HG03196 (cell line): ENCODE measurements around the gene ZBTB21.

Source experiments
- ATAC-seq: cut with Tn5 transposase; IDR thresholded peaks from one replicate; pipeline ENCODE4 v1.9.1; 2021; ENCODE audit not compliant: unreplicated experiment

The ZBTB21 gene

GRCh38 chr21:42009831-42010506 lies at the start of gene ZBTB21:
Gene ZBTB21, minus strand, starts transcription at chr21:42010360. Its CDS starts 16,265 bp downstream, at chr21:41994095.
- peak; percentile 60 for ATAC-seq

- no peak for ATAC-seq
Observed at GRCh38 chr21:42059721-42060120, 49.6 kb upstream of the ZBTB21 start.

DNA sequence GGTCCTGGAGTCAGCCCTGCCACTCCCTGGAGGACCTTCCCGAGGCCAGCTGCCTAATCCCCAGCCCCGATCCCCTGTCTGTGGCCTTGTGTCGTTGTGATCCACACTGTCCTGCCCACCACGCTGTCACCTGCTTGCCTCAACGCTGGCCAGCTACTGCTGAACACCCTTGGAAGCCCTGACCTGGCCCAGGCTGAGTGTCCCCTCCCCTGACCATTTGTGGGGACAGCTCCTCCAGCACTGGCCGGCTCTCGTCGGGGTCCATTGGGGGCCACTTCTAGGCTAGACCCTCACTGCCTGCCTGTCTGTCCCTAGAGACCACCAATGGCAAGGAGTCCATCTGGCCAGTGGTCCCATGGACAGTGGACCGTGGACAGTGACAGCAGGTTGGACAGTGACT lies 49.0 kb upstream of the ZBTB21 start:
- ATAC-seq = no peak

DNA sequence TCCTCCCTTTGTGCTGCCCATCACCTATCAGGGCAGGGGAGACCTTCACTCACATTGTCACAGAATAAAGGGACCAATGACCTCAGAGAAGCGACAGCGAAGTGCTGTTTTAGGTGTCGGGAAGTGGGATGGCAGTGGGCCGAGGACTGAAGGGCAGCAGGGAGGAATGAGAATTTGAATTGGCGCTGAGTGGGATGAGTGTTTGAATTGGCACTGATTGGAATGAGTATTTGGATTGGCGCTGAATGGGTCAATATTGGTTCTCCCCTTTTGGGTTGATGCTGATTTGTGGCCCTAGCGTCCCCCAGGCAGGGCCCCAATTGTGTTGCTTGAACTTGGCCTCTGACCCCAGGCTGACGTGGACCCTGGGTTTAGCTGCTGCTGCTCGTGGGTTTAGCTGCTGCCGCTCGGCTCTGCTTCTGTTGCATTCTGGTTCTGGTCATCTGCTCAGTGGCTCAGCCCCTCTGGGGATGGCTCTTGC lies 48.5 kb upstream of the ZBTB21 start:
- no peak for ATAC-seq

DNA sequence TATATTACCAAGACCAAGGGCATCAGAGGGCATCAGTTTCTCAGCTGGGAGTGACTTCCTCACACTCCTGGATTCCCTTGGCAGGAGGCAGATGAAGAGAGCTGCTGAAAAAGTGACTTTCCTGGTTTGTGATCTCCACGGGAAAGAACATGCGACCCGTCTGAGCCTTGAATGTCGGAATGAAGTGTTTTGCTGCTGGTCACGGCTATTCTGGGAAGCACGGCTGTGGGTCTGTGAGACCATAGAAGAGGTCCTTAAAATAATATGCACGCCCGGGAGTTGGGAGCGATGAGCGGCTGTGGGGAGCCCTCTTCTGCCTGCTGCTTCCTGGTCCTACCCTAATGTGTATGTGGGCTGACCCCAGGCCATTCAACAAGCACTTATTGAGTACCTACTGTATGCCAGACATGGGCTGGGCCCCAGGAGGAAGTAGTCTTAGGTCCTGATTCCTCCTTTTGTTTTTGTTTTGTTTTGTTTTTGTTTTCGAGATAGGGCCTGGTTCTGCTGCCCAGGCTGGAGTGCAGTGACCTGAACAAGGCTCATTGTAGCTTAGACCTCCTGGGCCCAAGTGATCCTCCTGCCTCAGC lies 47.8 kb upstream of the ZBTB21 start:
- no peak for ATAC-seq

GRCh38 chr21:42056996-42057689 lies 47.0 kb upstream of the ZBTB21 start:
- ATAC-seq = no peak

DNA sequence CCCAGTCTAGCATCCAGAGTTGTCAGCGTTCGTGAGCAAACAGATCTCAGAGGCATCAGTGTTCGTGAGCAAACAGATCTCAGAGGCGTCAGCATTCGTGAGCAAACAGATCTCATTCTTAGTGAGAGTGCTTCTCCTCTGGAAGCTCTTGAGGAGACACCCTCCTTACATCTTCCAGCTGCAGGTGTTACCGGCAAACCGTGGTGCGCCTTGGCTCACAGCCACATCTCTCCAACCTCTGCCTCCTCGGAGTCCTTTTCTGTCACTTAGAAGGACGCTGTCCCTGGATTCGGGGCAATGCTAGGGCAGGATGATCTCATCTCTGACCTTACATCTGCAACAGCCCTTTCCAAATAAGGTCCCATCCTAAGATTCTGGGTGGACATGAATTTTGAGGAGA lies 46.3 kb upstream of the ZBTB21 start:
- ATAC-seq = no peak

DNA sequence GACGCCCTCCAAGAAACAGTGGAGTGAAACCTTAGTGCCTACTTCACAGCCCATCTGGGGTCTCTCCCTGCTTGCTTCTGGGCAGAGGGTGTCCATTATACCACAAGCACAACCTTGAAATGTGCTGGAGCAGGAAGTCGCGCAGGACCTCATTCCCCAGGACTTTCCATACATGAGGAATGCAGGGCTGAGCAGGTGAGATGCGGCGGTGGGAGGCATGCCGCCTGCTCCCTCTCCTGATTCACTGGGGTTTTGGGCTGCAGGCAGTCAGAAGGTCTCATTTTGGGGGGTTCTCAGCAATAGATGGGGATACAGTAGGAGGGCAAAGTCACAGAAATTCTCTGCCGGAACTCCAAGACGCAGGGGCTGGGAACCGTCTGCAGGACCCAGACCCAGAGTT lies 45.3 kb upstream of the ZBTB21 start:
- no peak for ATAC-seq

DNA sequence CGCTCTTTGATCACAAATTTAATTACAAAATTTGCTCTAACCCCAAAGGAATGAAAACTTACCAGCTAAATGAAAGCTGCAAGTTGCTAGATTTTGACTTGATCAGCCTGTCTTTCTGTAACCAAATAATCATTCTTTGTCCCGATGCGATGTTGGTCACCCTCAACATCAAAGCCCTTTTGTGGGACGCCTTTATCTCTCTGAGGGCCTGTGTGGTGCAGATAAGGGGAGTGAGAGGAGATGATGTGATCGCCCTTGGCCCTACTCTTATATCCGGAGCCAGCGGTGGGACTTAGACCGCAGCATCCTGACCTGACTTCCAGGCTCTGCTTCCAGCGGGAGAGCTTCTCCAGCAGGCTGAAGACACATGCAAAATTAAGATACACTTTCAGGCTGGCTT lies 41.6 kb upstream of the ZBTB21 start:
- no peak for ATAC-seq

GRCh38 chr21:42049578-42050430 lies 39.6 kb upstream of the ZBTB21 start:
- no peak for ATAC-seq

DNA sequence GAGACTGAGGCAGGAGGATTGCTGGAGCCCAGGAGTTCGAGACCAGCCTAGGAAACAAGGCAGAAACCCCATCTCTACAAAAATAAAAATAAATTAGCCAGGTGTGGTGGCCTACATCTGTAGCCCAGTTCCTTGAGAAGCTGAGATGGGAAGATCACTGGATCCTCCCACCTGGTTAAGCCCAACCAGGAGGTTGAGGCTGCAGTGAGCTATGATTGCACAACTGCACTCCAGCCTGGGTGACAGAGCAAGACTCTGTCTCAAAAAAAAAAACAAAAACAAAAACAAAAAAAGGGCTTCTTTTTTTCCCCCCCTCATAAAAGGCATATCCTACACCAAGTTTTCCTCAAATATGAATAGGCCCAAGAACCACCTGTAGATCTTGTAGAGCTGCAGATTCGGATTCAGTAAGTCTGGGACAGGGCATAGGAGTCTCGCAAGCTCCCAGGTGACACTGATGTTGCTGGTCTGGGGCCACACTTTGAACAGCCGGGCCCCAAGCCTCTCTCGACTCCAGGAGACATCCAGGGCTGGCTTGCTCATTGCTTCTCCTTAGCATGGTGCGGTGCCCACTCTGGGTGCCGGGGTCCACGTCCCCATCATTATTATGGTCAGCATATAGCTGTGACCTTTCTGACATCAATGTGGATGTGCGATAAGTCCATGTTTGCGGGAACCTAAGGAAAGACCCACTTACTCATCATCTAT lies 38.9 kb upstream of the ZBTB21 start:
- ATAC-seq = no peak

GRCh38 chr21:42047821-42048613 lies 37.9 kb upstream of the ZBTB21 start:
- ATAC-seq = no peak

DNA sequence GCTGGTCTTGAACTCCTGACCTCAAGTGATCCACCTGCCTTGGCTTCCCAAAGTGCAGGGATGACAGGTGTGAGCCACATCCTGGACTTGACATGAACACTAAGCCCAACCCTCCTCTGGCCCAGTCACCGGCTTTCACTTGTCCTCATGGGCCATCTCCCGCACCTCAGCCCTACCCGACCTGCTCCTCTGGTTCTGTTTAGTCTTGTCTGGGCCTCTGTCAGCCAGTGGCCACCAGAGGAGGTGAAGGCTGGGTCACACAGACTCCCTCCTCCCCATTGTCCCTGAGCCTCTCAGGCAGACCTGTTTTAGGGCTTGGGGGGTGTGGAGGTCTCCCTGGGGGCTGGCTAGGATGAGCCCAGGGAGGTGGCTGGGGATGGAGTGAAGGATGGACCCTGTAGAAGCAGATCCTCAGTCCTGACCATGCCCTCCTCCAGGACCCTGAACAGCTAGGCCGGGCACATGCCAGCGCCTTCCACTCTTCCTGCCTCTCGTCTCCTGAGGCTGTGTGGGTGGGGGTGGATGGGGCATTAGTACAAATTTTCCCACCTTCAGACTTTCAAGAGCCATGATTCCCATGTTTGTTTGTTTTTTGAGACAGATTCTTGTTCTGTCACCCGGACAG lies 34.8 kb upstream of the ZBTB21 start:
- no peak for ATAC-seq

- ATAC-seq = no peak
Observed at GRCh38 chr21:42043961-42044360, 33.8 kb upstream of the ZBTB21 start.

DNA sequence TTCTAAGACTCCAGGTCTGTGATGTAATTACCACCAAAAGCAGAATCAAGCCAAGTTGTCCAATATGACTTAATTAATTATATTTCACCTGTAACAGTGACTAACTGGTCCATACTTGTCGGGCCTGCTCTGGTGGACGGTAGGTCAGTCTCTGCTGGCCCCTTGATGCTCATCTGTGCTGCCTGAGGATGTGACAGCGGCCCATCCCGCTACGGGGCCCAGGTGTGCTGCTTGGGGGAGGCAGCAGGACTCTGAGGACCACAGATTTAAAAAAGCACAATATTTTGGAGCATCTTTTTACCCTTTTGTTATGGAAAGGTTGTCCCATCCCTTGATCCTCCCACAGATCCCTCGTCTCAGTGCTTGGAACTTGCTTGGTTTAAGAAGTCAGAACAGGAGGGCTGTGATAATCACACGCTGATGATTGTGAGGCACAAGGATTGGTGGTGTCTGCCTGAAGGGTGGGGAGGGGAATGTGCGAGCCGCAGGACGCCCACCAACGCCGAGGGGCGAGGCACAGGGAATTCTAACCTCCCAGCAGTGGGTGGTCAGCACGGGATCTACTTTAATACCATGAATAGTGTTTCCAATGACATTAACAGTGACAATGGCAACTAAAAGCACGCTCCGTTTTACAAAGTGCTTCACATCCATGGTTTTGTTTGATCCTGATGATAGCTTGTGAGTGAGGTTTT lies 33.2 kb upstream of the ZBTB21 start:
- no peak for ATAC-seq

GRCh38 chr21:42042651-42043050 lies 32.5 kb upstream of the ZBTB21 start:
- ATAC-seq = no peak

GRCh38 chr21:42041711-42042110 lies 31.6 kb upstream of the ZBTB21 start:
- ATAC-seq = no peak

DNA sequence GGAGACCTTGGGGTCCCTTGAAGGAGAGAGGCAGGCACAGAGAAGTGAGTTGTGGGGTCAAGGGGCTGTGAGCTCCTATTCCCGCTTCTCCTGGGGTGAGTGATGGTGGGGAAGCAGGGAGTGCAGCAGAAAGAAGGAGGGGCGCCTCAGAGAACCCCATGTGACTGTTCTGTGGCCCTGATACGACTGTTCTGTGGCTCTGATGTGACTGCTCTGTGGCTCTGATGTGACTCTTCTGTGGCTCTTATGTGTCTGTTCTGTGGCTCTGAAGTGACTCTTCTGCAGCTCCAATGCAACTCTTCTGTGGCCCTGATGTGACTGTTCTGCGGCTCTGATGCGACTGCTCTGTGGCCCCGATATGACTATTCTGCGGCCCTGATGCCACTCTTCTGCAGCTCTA lies 31.1 kb upstream of the ZBTB21 start:
- no peak for ATAC-seq
